H1 (cell line): Measurements from ENCODE around the gene RPUSD1. TPM values are rescaled to one million over a fixed set of nuclear protein-coding genes. Genes with fewer than 3 reads are reported as not detected.

Experiments
- CTCF ChIA-PET: fragments of 300-600 bp; sonication (Branson Sonifier 250); formaldehyde crosslinking; loops from one replicate; lab custom pipeline; 2021; ENCODE audit not compliant: partially characterized antibody; lab: Charles Lee
- POLR2A ChIA-PET: fragments of 300-600 bp; sonication (Branson Sonifier 250); formaldehyde crosslinking; loops from one replicate; lab custom pipeline; 2021; ENCODE audit warnings: inconsistent platforms; ENCODE audit not compliant: partially characterized antibody; lab: Charles Lee
- DNase-seq, 2 experiments: peaks; one replicate each; pipeline versions ENCODE4 v3.0.0 to v3.0.0-alpha.2; 2010 to 2022; ENCODE audit warnings: low spot score in 2 of 2, low read depth in 1 of 2, mixed read lengths in 1 of 2
- FAIRE-seq: peaks from 2 replicates; lab custom pipeline; 2011; peaks lifted over from hg19 to GRCh38; lab: Jason Lieb, UNC
- H2AFZ ChIP-seq: 2 replicates; pipeline ENCODE4 v1.8.1; 2012; ENCODE audit warnings: low read length, inconsistent platforms
- H2AK5ac ChIP-seq: 2 replicates; pipeline ENCODE4 v1.6.1; 2013; ENCODE audit warnings: low read depth, low read length
- H2BK120ac ChIP-seq: replicated peaks from 2 replicates; pipeline ENCODE3; 2013; ENCODE audit warnings: low read depth, low read length, inconsistent platforms
- H2BK12ac ChIP-seq: 2 replicates; pipeline ENCODE4 v1.6.1; 2013; ENCODE audit warnings: low read depth, low read length
- H2BK15ac ChIP-seq: 2 replicates; pipeline ENCODE4 v1.6.1; 2013; ENCODE audit warnings: low read length
- H2BK20ac ChIP-seq: 2 replicates; pipeline ENCODE4 v1.6.1; 2013; ENCODE audit warnings: low read length
- H2BK5ac ChIP-seq: 2 replicates; pipeline ENCODE4 v1.6.1; 2013; ENCODE audit warnings: low read depth, low read length
- H3K14ac ChIP-seq: 2 replicates; pipeline ENCODE4 v1.6.1; 2013; ENCODE audit warnings: inconsistent platforms; ENCODE audit not compliant: insufficient read length
- H3K18ac ChIP-seq: 2 replicates; pipeline ENCODE4 v1.6.1; 2013; ENCODE audit warnings: low read length; ENCODE audit errors: extremely low read depth
- H3K23ac ChIP-seq: 2 replicates; pipeline ENCODE4 v1.6.1; 2013; ENCODE audit warnings: inconsistent platforms; ENCODE audit not compliant: insufficient read length
- H3K23me2 ChIP-seq: 2 replicates; pipeline ENCODE4 v1.6.1; 2013; ENCODE audit warnings: low read depth, low read length
- H3K27ac ChIP-seq: 2 replicates; pipeline ENCODE4 v1.6.1; 2011; ENCODE audit warnings: low read depth, low read length, inconsistent platforms
- H3K27me3 ChIP-seq, 4 experiments: replicated peaks in 1 of 4; 1 replicate in 1 of 4; 2 replicates in 3 of 4; pipeline versions ENCODE4 v1.6.1 to v1.8.1; 2011 to 2013; ENCODE audit warnings: low read length in 3 of 4, mild to moderate bottlenecking in 3 of 4, inconsistent platforms in 2 of 4, mixed read lengths in 2 of 4, moderate library complexity in 1 of 4; ENCODE audit not compliant: control insufficient read depth in 3 of 4, insufficient read depth in 3 of 4; ENCODE audit errors: extremely low read depth in 1 of 4
- H3K36me3 ChIP-seq, 4 experiments: 2 replicates each; pipeline versions ENCODE4 v1.6.1 to v1.8.1; 2011 to 2013; ENCODE audit warnings: mild to moderate bottlenecking in 4 of 4, low read length in 3 of 4, moderate library complexity in 2 of 4, control low read depth in 1 of 4, inconsistent platforms in 1 of 4; ENCODE audit not compliant: insufficient read depth in 4 of 4, control insufficient read depth in 2 of 4
- H3K4ac ChIP-seq: replicated peaks from 2 replicates; pipeline ENCODE3; 2013; ENCODE audit warnings: low read length, low read depth, mixed read lengths, inconsistent platforms; ENCODE audit not compliant: insufficient read length
- H3K4me1 ChIP-seq, 4 experiments: replicated peaks in 1 of 4; 1 replicate in 1 of 4; 2 replicates in 3 of 4; pipeline versions ENCODE4 v1.6.1 to v1.8.1; 2011 to 2013; ENCODE audit warnings: low read length in 3 of 4, inconsistent platforms in 2 of 4, mixed read lengths in 1 of 4; ENCODE audit not compliant: insufficient read depth in 4 of 4, control insufficient read depth in 3 of 4
- H3K4me2 ChIP-seq, 2 experiments: 2 replicates each; pipeline versions ENCODE4 v1.6.1 to v1.8.1; 2011 to 2013; ENCODE audit warnings: low read depth in 2 of 2, low read length in 2 of 2, control low read depth in 1 of 2, inconsistent platforms in 1 of 2, mild to moderate bottlenecking in 1 of 2; ENCODE audit not compliant: insufficient read depth in 1 of 2
- H3K4me3 ChIP-seq, 4 experiments: fragments of 200-600, 300-600 bp in 1 of 4; sonication (generic), shearing (Covaris generic), sonication (Bioruptor Twin) in 1 of 4; 2 replicates each; pipeline versions ENCODE4 v1.5.1 to v1.8.1; 2011 to 2016; ENCODE audit warnings: low read length in 4 of 4, low read depth in 3 of 4, control low read depth in 2 of 4, inconsistent platforms in 2 of 4, mild to moderate bottlenecking in 2 of 4, mixed read lengths in 1 of 4, moderate library complexity in 1 of 4; ENCODE audit not compliant: insufficient read depth in 2 of 4; ENCODE audit errors: extremely low read depth in 1 of 4
- H3K56ac ChIP-seq: replicated peaks from 2 replicates; pipeline ENCODE3; 2013; ENCODE audit warnings: low read depth, mild to moderate bottlenecking, mixed read lengths, low read length, inconsistent platforms; ENCODE audit not compliant: insufficient read length
- H3K79me1 ChIP-seq: 2 replicates; pipeline ENCODE4 v1.6.1; 2013; ENCODE audit warnings: low read depth, low read length, control low read depth
- H3K79me2 ChIP-seq, 2 experiments: 2 replicates each; pipeline versions ENCODE4 v1.6.1 to v1.8.1; 2012 to 2013; ENCODE audit warnings: low read length in 2 of 2, mild to moderate bottlenecking in 2 of 2, inconsistent platforms in 1 of 2; ENCODE audit not compliant: insufficient read depth in 2 of 2, control insufficient read depth in 1 of 2
- H3K9ac ChIP-seq, 4 experiments: replicated peaks in 1 of 4; 1 replicate in 1 of 4; 2 replicates in 3 of 4; pipeline versions ENCODE4 v1.6.1 to v1.8.1; 2011 to 2013; ENCODE audit warnings: low read depth in 3 of 4, low read length in 3 of 4, control low read depth in 2 of 4, mild to moderate bottlenecking in 2 of 4, moderate library complexity in 2 of 4, inconsistent platforms in 1 of 4; ENCODE audit errors: extremely low read depth in 1 of 4
- H3K9me3 ChIP-seq, 2 experiments: 2 replicates each; pipeline versions ENCODE4 v1.6.1 to v1.8.1; 2012 to 2013; ENCODE audit warnings: mild to moderate bottlenecking in 2 of 2, moderate library complexity in 2 of 2, control low read depth in 1 of 2, inconsistent platforms in 1 of 2, low read depth in 1 of 2, low read length in 1 of 2, mixed read lengths in 1 of 2; ENCODE audit not compliant: insufficient read depth in 2 of 2
- H4K20me1 ChIP-seq, 2 experiments: replicated peaks in 1 of 2; 2 replicates each; pipeline versions ENCODE3 to v1.8.1; 2011 to 2013; ENCODE audit warnings: inconsistent platforms in 2 of 2, low read length in 2 of 2, mild to moderate bottlenecking in 1 of 2; ENCODE audit not compliant: insufficient read depth in 2 of 2, control insufficient read depth in 1 of 2
- H4K5ac ChIP-seq: 2 replicates; pipeline ENCODE4 v1.6.1; 2013; ENCODE audit warnings: low read length, low read depth, mixed read lengths, inconsistent platforms; ENCODE audit not compliant: insufficient read length
- H4K8ac ChIP-seq: 2 replicates; pipeline ENCODE4 v1.8.0; 2013; ENCODE audit warnings: mild to moderate bottlenecking, moderate library complexity, low read length, inconsistent platforms; ENCODE audit not compliant: insufficient read depth; ENCODE audit errors: extremely low read depth
- H4K91ac ChIP-seq: replicated peaks from 2 replicates; pipeline ENCODE3; 2013; ENCODE audit warnings: low read length, mixed read lengths, inconsistent platforms; ENCODE audit not compliant: insufficient read length
- ASH2L ChIP-seq: fragments of 200-600, 300-600 bp; sonication (generic); IDR thresholded peaks from one replicate; pipeline ENCODE4 v1.7.1; 2017; ENCODE audit warnings: low read length
- CBX5 ChIP-seq: fragments of 300-800, 300-1000 bp; sonication (generic); IDR thresholded peaks from 2 replicates; pipeline ENCODE4 v1.7.1; 2016; ENCODE audit warnings: antibody characterized with exemption, low read length, low read depth
- WGBS, 2 experiments: shearing (Covaris generic) in 1 of 2; methylation state at CpG; one replicate each; pipeline versions ENCODE4 v1.1.6 to v1.1.7; 2013 to 2015; ENCODE audit warnings: low lambda C conversion rate in 2 of 2, mixed read lengths in 2 of 2, inconsistent platforms in 1 of 2, low coverage in 1 of 2, missing lambda C conversion rate in 1 of 2; ENCODE audit not compliant: insufficient replicate concordance in 2 of 2, insufficient coverage in 1 of 2, insufficient read length in 1 of 2; ENCODE audit errors: extremely low coverage in 1 of 2, missing lambda C conversion rate in 1 of 2; 5-methylcytosine and 5-hydroxymethylcytosine counted together
- polyA plus RNA-seq, 7 experiments: library from polyadenylated mRNA; depleted of rRNA in 3 of 7; stranded (reverse) in 5 of 7; unstranded in 2 of 7; fragments of >200 nt in 5 of 7; fragments of 200-250 nt in 2 of 7; gene quantifications; 1 replicate in 5 of 7; 2 replicates in 1 of 7; 4 replicates in 1 of 7; pipeline versions ENCODE4 v1.2.1 to v1.2.3, GENCODE V29; 2011 to 2013; ENCODE audit warnings: missing spikeins in 2 of 7, mixed read lengths in 2 of 7
- total RNA-seq: library from RNA; stranded (reverse); fragmentation: NEBNext Ultra II Directional; extraction: Animal tissue kit (Norgen Biotek cat#: 25700); gene quantifications from 2 replicates; pipeline ENCODE4 v1.2.1, GENCODE V29; 2021

RPUSD1 gene
- total and polyA plus RNA-seq, 2 of the 8 experiments (the other 6 are each of a cell fraction or from before 2014, with no cell fraction given), result 32.2 to 61.8 TPM

GRCh38 chr16:791131-791530, 3.0 kb upstream of the RPUSD1 start:
- H4K8ac ChIP-seq, result peak overlapping the region; percentile 41; the same call in 1 of the 2 replicates
- FAIRE-seq (no peak), DNase-seq (no peak)
- no peak overlapping the region for H3K14ac ChIP-seq
- H2AFZ ChIP-seq, result no peak overlapping the region
- no peak overlapping the region for H2BK5ac ChIP-seq
- H3K56ac ChIP-seq, result no peak overlapping the region
- H2BK15ac ChIP-seq, result no peak overlapping the region
- peaks cover 5% of the 10 kb centered on the region; the same call in 1 of the 2 replicates for H3K79me1 ChIP-seq
- H4K91ac ChIP-seq, result no peak overlapping the region
- H3K23me2 ChIP-seq, result peaks cover 9% of the 10 kb centered on the region; the same call in 1 of the 2 replicates
- no peak overlapping the region for H3K23ac ChIP-seq
- no peak overlapping the region for H3K27ac ChIP-seq
- no peak overlapping the region for H3K9ac ChIP-seq
- no peak overlapping the region for H3K4ac ChIP-seq
- H3K9me3 ChIP-seq, result no peaks in the 10 kb centered on the region
- H3K36me3 ChIP-seq, result peaks cover 5 to 46% (median 14%) of the 10 kb centered on the region in 4 experiments; a peak in 5 of 8 replicates
- no peak overlapping the region for H2AK5ac ChIP-seq
- no peak overlapping the region for H3K4me2 ChIP-seq
- no peak overlapping the region for H2BK120ac ChIP-seq
- no peak overlapping the region for H2BK20ac ChIP-seq
- peaks cover 0 to 9% (median 5%) of the 10 kb centered on the region in 4 experiments; a peak in 4 of 7 replicates for H3K4me1 ChIP-seq
- CTCF ChIA-PET, result interaction anchor here (0.8 to 13.7 kb wide), 2 partner anchors 46 to 69 kb away, joined by 3 to 424 read pairs; partner anchors contain the start of genes ANTKMT, CCDC78, HAGHL and METRN
- no peak overlapping the region for H3K18ac ChIP-seq
- H4K20me1 ChIP-seq, result peaks cover 3 to 31% of the 10 kb centered on the region in 2 experiments
- H2BK12ac ChIP-seq, result no peak overlapping the region
- 94% methylated on average over 23 of the region's 23 CpGs; no CpG with 5 or more reads in 1 of the 2 experiments for WGBS, 2 experiments
- H3K79me2 ChIP-seq, result peaks cover 0 to 16% of the 10 kb centered on the region in 2 experiments; a peak in 1 of 4 replicates
- no peak overlapping the region for H3K4me3 ChIP-seq
- H3K27me3 ChIP-seq, result no peaks in the 10 kb centered on the region
- no peak overlapping the region for H4K5ac ChIP-seq
- POLR2A ChIA-PET, result interaction anchor here (0.7 to 3.0 kb wide), 2 partner anchors 10 to 114 kb away, joined by 3 to 20 read pairs; partner anchors contain the start of gene GNG13
- TF ChIP-seq CBX5 (no peak), ASH2L (no peak)
